Fibroblast of villous mesenchyme (primary cell): Measurements from ENCODE around the gene RHPN2. TPM values are rescaled to one million over a fixed set of nuclear protein-coding genes. Genes with fewer than 3 reads are reported as not detected.
"Not testable (repeated sequence)": the region's sequence is repeated elsewhere in the genome, so short reads cannot be mapped to it uniquely, and the experiment has no call there.

Experiments
- DNase-seq: peaks from one replicate; pipeline ENCODE4 v3.0.0-alpha.2; 2010; ENCODE audit warnings: low read depth
- H3K4me3 ChIP-seq: 2 replicates; pipeline ENCODE4 v1.5.1; 2011; ENCODE audit warnings: low read depth, mild to moderate bottlenecking, low read length
- total RNA-seq: library from RNA; depleted of rRNA; stranded (reverse); fragments of >200 nt; gene quantifications from 2 replicates; pipeline ENCODE4 v1.2.3, GENCODE V29; 2012
- TF ChIP-seq, protein P1 (sequence below): IDR thresholded peaks from 2 replicates; pipeline ENCODE4 v1.5.1; 2012; ENCODE audit warnings: low read depth, mild to moderate bottlenecking, low read length; ENCODE audit not compliant: insufficient read depth

The RHPN2 gene
- total RNA-seq, 1 donor, result 2.6 TPM

DNA sequence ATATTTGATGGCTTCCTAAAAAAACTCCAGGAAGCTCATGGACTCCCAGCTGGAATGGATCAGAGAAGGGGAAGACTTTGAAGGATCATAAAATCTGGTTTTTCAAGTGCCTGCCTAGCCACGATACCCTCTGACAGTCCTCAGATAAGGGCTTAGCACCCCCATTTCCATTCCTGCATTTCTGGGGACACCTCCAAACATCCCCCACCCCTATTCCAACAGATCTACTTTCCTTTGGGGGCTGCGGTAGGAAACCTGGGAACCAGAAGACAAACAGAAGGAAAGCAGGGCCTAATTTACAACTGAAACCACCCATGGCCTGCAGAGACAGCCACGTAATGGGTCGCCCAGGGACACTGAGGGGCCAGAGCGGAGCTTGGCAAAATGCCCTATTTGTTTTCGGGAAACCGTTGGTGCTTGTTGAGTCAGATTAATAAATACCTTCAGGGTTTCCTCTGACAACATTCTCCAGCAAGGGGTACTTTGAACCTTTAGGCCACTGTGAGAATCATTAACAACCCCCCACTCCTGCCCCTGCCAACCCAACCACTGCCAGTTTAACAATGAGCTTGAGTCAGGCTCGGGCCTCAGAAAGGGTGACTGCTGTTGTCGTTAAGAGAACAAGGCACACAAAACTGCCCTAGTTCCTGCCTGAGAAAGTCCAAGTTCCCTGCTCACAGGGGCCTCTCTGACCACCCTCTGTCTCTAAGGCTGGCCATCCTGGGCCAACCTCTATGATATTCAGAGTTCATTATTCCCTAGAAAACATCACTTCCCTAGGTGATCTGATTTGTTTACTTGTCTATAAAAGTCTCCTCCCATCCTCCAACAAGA lies 23.5 kb downstream of the RHPN2 start:
- no peak overlapping the region for H3K4me3 ChIP-seq
- DNase-seq, result peak; percentile 66
- TF ChIP-seq, protein P1, sequence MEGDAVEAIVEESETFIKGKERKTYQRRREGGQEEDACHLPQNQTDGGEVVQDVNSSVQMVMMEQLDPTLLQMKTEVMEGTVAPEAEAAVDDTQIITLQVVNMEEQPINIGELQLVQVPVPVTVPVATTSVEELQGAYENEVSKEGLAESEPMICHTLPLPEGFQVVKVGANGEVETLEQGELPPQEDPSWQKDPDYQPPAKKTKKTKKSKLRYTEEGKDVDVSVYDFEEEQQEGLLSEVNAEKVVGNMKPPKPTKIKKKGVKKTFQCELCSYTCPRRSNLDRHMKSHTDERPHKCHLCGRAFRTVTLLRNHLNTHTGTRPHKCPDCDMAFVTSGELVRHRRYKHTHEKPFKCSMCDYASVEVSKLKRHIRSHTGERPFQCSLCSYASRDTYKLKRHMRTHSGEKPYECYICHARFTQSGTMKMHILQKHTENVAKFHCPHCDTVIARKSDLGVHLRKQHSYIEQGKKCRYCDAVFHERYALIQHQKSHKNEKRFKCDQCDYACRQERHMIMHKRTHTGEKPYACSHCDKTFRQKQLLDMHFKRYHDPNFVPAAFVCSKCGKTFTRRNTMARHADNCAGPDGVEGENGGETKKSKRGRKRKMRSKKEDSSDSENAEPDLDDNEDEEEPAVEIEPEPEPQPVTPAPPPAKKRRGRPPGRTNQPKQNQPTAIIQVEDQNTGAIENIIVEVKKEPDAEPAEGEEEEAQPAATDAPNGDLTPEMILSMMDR, result no peak

GRCh38 chr19:33039815-33040214 lies 24.9 kb downstream of the RHPN2 start:
- no peak for DNase-seq
- H3K4me3 ChIP-seq, result no peak overlapping the region
- TF ChIP-seq, protein P1, result no peak

DNA sequence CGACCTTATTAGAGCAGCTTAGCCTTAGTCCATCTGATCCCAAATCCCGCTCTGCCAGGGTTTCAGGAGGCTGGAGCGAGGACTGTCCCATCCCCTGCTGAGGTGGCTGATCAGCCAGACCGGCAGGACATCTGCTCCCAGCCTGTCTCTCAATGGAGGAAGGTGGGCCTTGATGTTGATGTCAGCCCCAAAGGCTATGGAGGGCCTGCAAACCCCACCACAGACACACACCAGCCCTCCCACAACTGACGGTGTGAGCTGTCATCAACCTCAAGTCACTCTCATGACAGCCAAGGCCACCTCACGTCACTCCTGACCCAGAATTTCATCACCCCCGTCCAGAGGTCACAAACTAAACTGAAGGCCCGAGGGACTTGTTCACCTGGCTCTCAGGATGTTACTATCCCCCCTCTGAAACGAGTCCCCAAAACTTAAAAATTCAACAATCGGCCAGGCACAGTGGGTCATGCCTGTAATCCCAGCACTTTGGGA lies 25.5 kb downstream of the RHPN2 start:
- DNase-seq, result no peak
- TF ChIP-seq, protein P1, result no peak
- no peak overlapping the region for H3K4me3 ChIP-seq

GRCh38 chr19:33037168-33038025 lies 27.3 kb downstream of the RHPN2 start:
- DNase-seq, H3K4me3 ChIP-seq: not testable (repeated sequence)

- not testable (repeated sequence) for DNase-seq
Observed at GRCh38 chr19:33036370-33037167, 28.1 kb downstream of the RHPN2 start.

GRCh38 chr19:33035461-33035860 lies 29.2 kb downstream of the RHPN2 start:
- TF ChIP-seq, protein P1, result no peak
- H3K4me3 ChIP-seq, result no peak overlapping the region
- DNase-seq, result no peak

More at GRCh38 chr19:33036370-33037167, 28.1 kb downstream of the RHPN2 start:
- H3K4me3 ChIP-seq, result not testable (repeated sequence)

DNA sequence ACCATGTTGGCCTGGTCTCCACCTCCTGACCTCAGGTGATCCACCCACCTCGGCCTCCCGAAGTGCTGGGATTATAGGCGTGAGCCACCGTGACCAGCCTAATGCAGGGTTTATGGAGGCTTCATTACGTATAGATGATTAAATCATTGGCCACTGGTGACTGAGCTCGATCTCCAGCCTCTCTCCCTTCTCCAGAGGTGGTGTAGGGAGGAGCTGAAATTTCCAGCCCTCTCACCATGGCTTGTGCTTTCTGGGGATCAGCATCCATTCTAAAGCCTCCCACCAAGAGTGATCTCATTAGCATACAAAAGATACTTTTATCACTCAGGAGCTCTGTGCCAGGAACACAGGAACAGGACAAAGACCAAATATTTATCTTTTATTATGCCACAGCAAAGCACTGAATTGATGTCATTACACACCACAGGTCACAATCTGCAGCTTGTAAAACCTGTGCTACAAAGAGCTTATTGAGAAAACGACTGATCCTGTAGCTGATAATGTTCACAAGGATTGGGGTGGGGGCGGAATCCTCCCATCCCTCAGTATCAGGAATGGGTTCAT lies 32.4 kb downstream of the RHPN2 start:
- TF ChIP-seq, protein P1, result no peak
- H3K4me3 ChIP-seq, result no peak overlapping the region
- peak; percentile 4 for DNase-seq
